Measurements from ENCODE around the gene OLFML1.

The OLFML1 gene

GRCh38 chr11:7518811-7519562 lies 33.7 kb downstream of the OLFML1 start:
- TF ChIP-seq, protein P1, sequence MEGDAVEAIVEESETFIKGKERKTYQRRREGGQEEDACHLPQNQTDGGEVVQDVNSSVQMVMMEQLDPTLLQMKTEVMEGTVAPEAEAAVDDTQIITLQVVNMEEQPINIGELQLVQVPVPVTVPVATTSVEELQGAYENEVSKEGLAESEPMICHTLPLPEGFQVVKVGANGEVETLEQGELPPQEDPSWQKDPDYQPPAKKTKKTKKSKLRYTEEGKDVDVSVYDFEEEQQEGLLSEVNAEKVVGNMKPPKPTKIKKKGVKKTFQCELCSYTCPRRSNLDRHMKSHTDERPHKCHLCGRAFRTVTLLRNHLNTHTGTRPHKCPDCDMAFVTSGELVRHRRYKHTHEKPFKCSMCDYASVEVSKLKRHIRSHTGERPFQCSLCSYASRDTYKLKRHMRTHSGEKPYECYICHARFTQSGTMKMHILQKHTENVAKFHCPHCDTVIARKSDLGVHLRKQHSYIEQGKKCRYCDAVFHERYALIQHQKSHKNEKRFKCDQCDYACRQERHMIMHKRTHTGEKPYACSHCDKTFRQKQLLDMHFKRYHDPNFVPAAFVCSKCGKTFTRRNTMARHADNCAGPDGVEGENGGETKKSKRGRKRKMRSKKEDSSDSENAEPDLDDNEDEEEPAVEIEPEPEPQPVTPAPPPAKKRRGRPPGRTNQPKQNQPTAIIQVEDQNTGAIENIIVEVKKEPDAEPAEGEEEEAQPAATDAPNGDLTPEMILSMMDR (conservative IDR thresholded peaks at IDR 0.05; ENCODE audit: low read depth), result no peak
- H3K27ac ChIP-seq, result no peak overlapping the region
- DNase-seq (ENCODE audit: low spot score), result no peak
- ChIA-PET CTCF (no interaction called here), POLR2A (ENCODE audit: low non-redundant PET) (no interaction called here)

DNA sequence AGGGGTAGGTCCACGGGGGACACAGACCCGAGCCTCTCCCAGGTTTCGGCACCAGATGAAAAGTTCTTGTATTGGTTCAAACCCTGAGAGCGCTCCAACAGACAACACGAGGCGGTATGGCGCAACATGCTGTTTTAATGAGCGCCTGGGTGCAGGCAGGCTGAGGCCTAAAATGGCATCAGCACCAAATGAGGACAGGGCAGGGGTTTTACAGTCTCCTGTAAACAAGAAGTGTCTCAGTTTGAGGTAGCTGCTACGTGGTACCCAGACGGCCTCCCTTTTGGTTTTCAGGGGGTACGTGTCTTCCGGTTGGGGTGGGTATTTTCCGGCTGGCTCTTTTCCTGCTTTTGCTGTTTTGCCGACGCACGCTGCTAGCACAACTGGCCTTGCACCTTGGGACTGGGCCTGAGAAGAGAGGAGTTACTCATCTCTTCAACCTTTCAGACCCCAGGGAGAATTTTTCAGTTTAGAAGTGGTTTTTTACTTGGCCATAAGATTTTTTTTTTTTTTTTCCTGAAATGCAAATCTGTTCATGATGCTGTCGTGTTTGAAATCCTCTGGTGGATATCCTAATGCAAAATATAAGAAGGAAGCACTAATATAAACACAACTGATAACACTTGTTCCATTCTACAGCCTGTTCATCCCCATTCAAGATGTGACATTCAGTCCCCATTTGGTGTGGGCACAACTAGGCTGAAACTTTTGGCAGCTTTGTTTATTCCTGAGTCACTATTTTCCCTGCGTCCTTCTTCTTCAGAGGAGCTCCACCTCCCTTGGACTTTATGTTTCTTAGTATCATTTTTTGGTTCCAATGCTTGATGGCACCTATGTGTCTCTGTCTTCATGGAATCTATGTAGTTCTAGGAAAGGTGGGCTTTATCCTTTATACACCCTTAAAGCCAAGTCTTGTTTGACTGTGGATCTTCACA lies 35.0 kb downstream of the OLFML1 start:
- no peak overlapping the region for H3K27ac ChIP-seq
- ChIA-PET CTCF (interaction anchor here (1.7 kb wide), 1 partner anchor 51 kb away, joined by 8 read pairs; no protein-coding TSS in a partner anchor), POLR2A (ENCODE audit: low non-redundant PET) (no interaction called here)
- TF ChIP-seq, protein P1 (conservative IDR thresholded peaks at IDR 0.05; ENCODE audit: low read depth), result no peak
- no peak for DNase-seq (ENCODE audit: low spot score)

DNA sequence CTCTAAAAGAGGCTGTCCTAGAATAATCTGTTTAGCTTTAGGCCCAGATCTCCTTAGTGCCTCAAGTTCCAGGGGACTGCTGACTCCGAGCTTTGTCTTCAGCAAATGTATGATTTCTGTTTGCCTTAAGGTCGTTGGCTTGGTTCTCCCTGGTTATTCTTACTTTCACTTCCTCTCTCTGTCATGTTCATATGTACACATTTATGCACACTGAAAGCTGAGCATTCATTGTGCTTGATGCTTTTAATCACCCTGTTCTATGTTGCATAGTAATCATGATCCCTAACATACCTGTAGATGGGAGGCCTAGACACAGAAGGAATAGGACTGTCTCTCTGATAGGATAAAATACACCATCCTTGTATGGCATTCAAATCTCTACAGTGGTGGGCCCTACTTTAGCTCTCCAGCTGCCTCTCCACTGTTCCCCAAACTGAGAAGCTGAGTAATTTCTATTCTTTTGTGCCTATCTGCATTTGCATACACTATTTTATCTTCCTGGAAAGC lies 35.7 kb downstream of the OLFML1 start:
- TF ChIP-seq, protein P1 (conservative IDR thresholded peaks at IDR 0.05; ENCODE audit: low read depth), result no peak
- DNase-seq (ENCODE audit: low spot score), result no peak
- POLR2A ChIA-PET (ENCODE audit: low non-redundant PET), result no interaction called here
- no peak overlapping the region for H3K27ac ChIP-seq
- CTCF ChIA-PET, result interaction anchor here (1.7 kb wide), 1 partner anchor 51 kb away, joined by 8 read pairs; no protein-coding TSS in a partner anchor

- CTCF ChIA-PET, result interaction anchor here (0.6 to 1.7 kb wide), 2 partner anchors 49 to 72 kb away, joined by 3 to 8 read pairs; no protein-coding TSS in a partner anchor
Measured at GRCh38 chr11:7522121-7522520, 36.8 kb downstream of the OLFML1 start.

GRCh38 chr11:7522546-7522945 lies 37.2 kb downstream of the OLFML1 start:
- H3K27ac ChIP-seq, result no peak overlapping the region
- POLR2A ChIA-PET (ENCODE audit: low non-redundant PET), result no interaction called here
- no peak for DNase-seq (ENCODE audit: low spot score)
- TF ChIP-seq, protein P1 (conservative IDR thresholded peaks at IDR 0.05; ENCODE audit: low read depth), result no peak
- CTCF ChIA-PET, result interaction anchor here (0.6 kb wide), 1 partner anchor 72 kb away, joined by 3 read pairs; no protein-coding TSS in a partner anchor

More at GRCh38 chr11:7522121-7522520, 36.8 kb downstream of the OLFML1 start:
- DNase-seq (ENCODE audit: low spot score), result no peak
- TF ChIP-seq, protein P1 (conservative IDR thresholded peaks at IDR 0.05; ENCODE audit: low read depth), result no peak
- POLR2A ChIA-PET (ENCODE audit: low non-redundant PET), result no interaction called here
- no peak overlapping the region for H3K27ac ChIP-seq

All from RWPE1 (cell line).